ENCODE data around the gene B4GALT6.

The B4GALT6 gene

GRCh38 chr18:31702449-31702848 is 18.1 kb upstream of the B4GALT6 start:
- TF ChIP-seq SUZ12 (IDR thresholded peaks at IDR 0.05; ENCODE audit: extremely low read depth, insufficient read depth, insufficient read length), result no peak
- no peak for TF ChIP-seq ZNF274 (IDR thresholded peaks at IDR 0.05; ENCODE audit: low read depth, low read length)
- TF ChIP-seq YY1 (IDR thresholded peaks at IDR 0.05; ENCODE audit: insufficient read depth, insufficient read length), result no peak
- Histone ChIP-seq H3K27me3 (ENCODE audit: insufficient read depth, insufficient read length) (no peaks in the 10 kb centered on the region), H3K36me3 (ENCODE audit: insufficient read depth, insufficient read length, low read length) (no peaks in the 10 kb centered on the region), H3K4me3 (ENCODE audit: insufficient read length, low read depth) (no peak overlapping the region), H3K9ac (ENCODE audit: insufficient read length, low read depth) (no peak overlapping the region), H3K9me3 (ENCODE audit: insufficient read depth, low read length) (0 out of 2 replicates have a peak, but pooled peaks cover 7% of the 10 kb centered on the region), H3K4me1 (ENCODE audit: insufficient read depth, insufficient read length) (no peaks in the 10 kb centered on the region)
- no peak for DNase-seq (ENCODE audit: low read depth, low spot score)

DNA sequence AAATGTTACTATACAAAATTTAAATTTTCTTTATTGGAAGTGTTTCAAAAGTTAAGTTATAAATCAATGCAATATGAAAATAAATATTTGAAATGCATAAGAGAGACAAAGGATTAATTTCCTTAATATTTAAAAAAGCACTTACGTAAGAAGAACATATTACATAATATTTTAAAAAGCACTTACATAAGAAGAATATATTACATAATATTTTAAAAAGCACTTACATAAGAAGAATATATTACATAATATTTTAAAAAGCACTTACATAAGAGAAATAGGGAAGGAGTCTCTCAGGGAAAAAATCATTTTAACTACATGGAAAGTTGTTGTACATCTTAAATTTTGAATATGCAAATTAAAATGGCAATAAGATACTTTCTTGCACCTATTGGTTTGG is 17.4 kb upstream of the B4GALT6 start:
- no peaks in the 10 kb centered on the region for H3K27me3 ChIP-seq (ENCODE audit: insufficient read depth, insufficient read length)
- H3K4me3 ChIP-seq (ENCODE audit: insufficient read length, low read depth), result no peak overlapping the region
- no peaks in the 10 kb centered on the region for H3K36me3 ChIP-seq (ENCODE audit: insufficient read depth, insufficient read length, low read length)
- DNase-seq (ENCODE audit: low read depth, low spot score), result no peak
- H3K9me3 ChIP-seq (ENCODE audit: insufficient read depth, low read length), result 0 out of 2 replicates have a peak, but pooled peaks cover 7% of the 10 kb centered on the region
- no peaks in the 10 kb centered on the region for H3K4me1 ChIP-seq (ENCODE audit: insufficient read depth, insufficient read length)
- TF ChIP-seq YY1 (IDR thresholded peaks at IDR 0.05; ENCODE audit: insufficient read depth, insufficient read length), result no peak
- TF ChIP-seq ZNF274 (IDR thresholded peaks at IDR 0.05; ENCODE audit: low read depth, low read length), result no peak
- TF ChIP-seq SUZ12 (IDR thresholded peaks at IDR 0.05; ENCODE audit: extremely low read depth, insufficient read depth, insufficient read length), result no peak
- no peak overlapping the region for H3K9ac ChIP-seq (ENCODE audit: insufficient read length, low read depth)

DNA sequence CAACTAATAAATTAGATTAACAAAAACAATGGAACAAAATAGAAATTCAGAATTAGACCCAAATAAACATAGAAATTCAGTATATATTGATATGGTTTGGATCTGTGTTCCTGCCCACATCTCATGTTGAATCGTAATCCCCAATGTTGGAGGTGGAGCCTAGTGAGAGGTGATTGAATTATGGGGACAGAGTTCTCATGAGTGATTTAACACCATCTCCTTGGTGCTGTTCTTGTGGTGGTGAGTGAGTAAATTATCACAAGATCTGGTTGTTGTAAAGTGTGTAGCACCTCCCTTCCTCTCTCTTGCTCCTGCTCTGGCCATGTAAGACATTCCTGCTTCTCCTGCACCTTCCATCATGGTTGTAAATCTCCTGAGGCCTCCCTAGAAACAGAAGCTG is 16.6 kb upstream of the B4GALT6 start:
- Histone ChIP-seq H3K36me3 (ENCODE audit: insufficient read depth, insufficient read length, low read length) (no peaks in the 10 kb centered on the region), H3K9me3 (ENCODE audit: insufficient read depth, low read length) (0 out of 2 replicates have a peak, but pooled peaks cover 7% of the 10 kb centered on the region), H3K9ac (ENCODE audit: insufficient read length, low read depth) (no peak overlapping the region), H3K27me3 (ENCODE audit: insufficient read depth, insufficient read length) (no peaks in the 10 kb centered on the region), H3K4me3 (ENCODE audit: insufficient read length, low read depth) (no peak overlapping the region), H3K4me1 (ENCODE audit: insufficient read depth, insufficient read length) (no peaks in the 10 kb centered on the region)
- TF ChIP-seq ZNF274 (IDR thresholded peaks at IDR 0.05; ENCODE audit: low read depth, low read length), result no peak
- no peak for DNase-seq (ENCODE audit: low read depth, low spot score)

DNA sequence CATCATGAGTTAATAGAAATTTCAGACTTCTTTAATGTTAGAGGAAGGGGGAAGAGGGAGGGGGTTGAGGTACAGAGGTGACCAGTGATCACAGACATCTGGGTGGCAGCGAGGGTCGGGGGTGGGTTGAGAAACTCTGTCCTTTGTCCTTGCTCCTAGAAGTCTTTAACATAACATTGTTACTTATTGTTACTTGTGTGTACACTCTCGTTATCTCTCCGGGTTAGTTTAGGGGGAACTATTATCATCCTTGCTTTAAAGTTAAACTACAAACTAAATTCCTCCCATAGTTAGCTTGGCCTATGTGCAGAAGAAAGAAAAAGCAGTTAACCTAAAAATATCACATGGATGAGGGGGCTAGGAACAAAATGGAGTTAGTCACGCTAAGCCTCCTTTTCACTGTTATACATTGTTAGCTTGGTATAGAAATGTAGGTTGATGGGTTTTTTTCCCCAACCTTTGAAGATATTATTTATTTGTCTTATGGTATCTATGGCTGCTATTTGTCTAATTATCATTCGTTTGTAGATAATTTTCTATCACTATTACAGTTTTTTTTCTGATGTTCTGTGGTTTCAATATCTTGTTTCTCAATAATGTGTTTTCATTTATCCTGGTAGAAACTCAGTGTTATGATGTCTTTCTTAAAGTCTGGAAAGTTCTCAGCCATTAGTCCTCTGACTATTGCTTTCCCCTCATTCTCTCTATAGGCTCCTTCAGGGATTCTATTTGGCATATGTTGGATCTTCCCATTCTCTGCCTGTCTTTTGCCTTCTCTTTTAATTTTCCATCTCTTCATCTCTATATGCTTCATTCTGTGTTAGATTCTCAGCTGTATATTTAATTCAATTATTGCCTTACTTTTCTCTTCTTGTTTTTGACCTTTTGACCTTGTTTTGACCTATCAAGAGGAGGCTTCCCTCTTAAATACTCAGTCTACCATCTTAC is 13.2 kb upstream of the B4GALT6 start:
- no peaks in the 10 kb centered on the region for H3K4me1 ChIP-seq (ENCODE audit: insufficient read depth, insufficient read length)
- H3K4me3 ChIP-seq (ENCODE audit: insufficient read length, low read depth), result no peak overlapping the region
- no peaks in the 10 kb centered on the region for H3K36me3 ChIP-seq (ENCODE audit: insufficient read depth, insufficient read length, low read length)
- DNase-seq (ENCODE audit: low read depth, low spot score), result no peak
- no peak overlapping the region for H3K9ac ChIP-seq (ENCODE audit: insufficient read length, low read depth)
- no peaks in the 10 kb centered on the region for H3K27me3 ChIP-seq (ENCODE audit: insufficient read depth, insufficient read length)
- 0 out of 2 replicates have a peak, but pooled peaks cover 7% of the 10 kb centered on the region for H3K9me3 ChIP-seq (ENCODE audit: insufficient read depth, low read length)
- no peak for TF ChIP-seq YY1 (IDR thresholded peaks at IDR 0.05; ENCODE audit: insufficient read depth, insufficient read length)
- no peak for TF ChIP-seq SUZ12 (IDR thresholded peaks at IDR 0.05; ENCODE audit: extremely low read depth, insufficient read depth, insufficient read length)
- TF ChIP-seq ZNF274 (IDR thresholded peaks at IDR 0.05; ENCODE audit: low read depth, low read length), result no peak

DNA sequence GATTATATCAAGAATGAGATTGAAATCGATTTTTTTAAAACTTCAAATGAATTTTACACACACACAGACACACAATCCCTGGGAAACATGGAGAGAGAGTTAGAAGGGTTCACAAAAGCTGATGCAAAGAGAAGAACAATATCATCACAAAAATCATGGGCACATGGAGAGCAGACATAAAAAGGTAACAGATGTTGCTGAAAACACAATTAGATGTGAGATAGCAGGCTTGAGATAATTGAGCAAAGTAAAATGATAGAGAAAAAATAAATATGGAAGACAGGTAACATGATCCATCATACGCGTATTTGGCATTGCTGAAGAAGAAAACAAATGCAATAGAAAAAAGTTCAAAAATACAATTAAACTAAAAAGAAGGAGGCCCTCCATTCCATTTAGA is 11.6 kb upstream of the B4GALT6 start:
- Histone ChIP-seq H3K4me3 (ENCODE audit: insufficient read length, low read depth) (no peak overlapping the region), H3K27me3 (ENCODE audit: insufficient read depth, insufficient read length) (no peaks in the 10 kb centered on the region), H3K9ac (ENCODE audit: insufficient read length, low read depth) (no peak overlapping the region), H3K4me1 (ENCODE audit: insufficient read depth, insufficient read length) (no peaks in the 10 kb centered on the region), H3K9me3 (ENCODE audit: insufficient read depth, low read length) (0 out of 2 replicates have a peak, but pooled peaks cover 3% of the 10 kb centered on the region), H3K36me3 (ENCODE audit: insufficient read depth, insufficient read length, low read length) (no peaks in the 10 kb centered on the region)
- TF ChIP-seq SUZ12 (IDR thresholded peaks at IDR 0.05; ENCODE audit: extremely low read depth, insufficient read depth, insufficient read length), result no peak
- TF ChIP-seq YY1 (IDR thresholded peaks at IDR 0.05; ENCODE audit: insufficient read depth, insufficient read length), result no peak
- no peak for TF ChIP-seq ZNF274 (IDR thresholded peaks at IDR 0.05; ENCODE audit: low read depth, low read length)
- DNase-seq (ENCODE audit: low read depth, low spot score), result no peak

DNA sequence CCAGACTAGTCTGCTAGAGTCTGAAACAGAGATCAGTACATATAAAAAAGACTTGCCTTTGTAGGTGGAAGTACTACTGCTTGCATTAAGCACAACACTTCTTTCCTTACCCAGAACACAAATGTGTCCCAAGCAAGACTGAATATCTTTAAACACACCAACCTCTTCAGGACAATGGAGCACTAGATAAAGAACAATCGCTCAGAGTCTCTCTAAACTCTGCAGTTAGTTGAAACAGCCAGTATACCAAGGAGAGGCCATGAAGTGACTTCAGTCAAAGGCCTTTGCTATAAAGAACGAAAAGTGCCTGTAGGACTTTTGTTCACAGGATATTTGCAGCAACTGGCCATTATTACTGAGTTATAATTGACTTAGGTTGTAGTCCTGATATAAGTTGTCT is 9.9 kb upstream of the B4GALT6 start:
- Histone ChIP-seq H3K9ac (ENCODE audit: insufficient read length, low read depth) (no peak overlapping the region), H3K9me3 (ENCODE audit: insufficient read depth, low read length) (0 out of 2 replicates have a peak, but pooled peaks cover 3% of the 10 kb centered on the region), H3K36me3 (ENCODE audit: insufficient read depth, insufficient read length, low read length) (no peaks in the 10 kb centered on the region), H3K4me3 (ENCODE audit: insufficient read length, low read depth) (no peak overlapping the region), H3K4me1 (ENCODE audit: insufficient read depth, insufficient read length) (no peaks in the 10 kb centered on the region), H3K27me3 (ENCODE audit: insufficient read depth, insufficient read length) (no peaks in the 10 kb centered on the region)
- TF ChIP-seq YY1 (IDR thresholded peaks at IDR 0.05; ENCODE audit: insufficient read depth, insufficient read length) (no peak), ZNF274 (IDR thresholded peaks at IDR 0.05; ENCODE audit: low read depth, low read length) (no peak)
- DNase-seq (ENCODE audit: low read depth, low spot score), result no peak

- Histone ChIP-seq H3K4me1 (ENCODE audit: insufficient read depth, insufficient read length) (no peaks in the 10 kb centered on the region), H3K4me3 (ENCODE audit: insufficient read length, low read depth) (no peak overlapping the region), H3K9ac (ENCODE audit: insufficient read length, low read depth) (no peak overlapping the region), H3K9me3 (ENCODE audit: insufficient read depth, low read length) (no peaks in the 10 kb centered on the region), H3K36me3 (ENCODE audit: insufficient read depth, insufficient read length, low read length) (no peaks in the 10 kb centered on the region), H3K27me3 (ENCODE audit: insufficient read depth, insufficient read length) (no peaks in the 10 kb centered on the region)
- no peak for TF ChIP-seq SUZ12 (IDR thresholded peaks at IDR 0.05; ENCODE audit: extremely low read depth, insufficient read depth, insufficient read length)
- no peak for TF ChIP-seq ZNF274 (IDR thresholded peaks at IDR 0.05; ENCODE audit: low read depth, low read length)
- TF ChIP-seq YY1 (IDR thresholded peaks at IDR 0.05; ENCODE audit: insufficient read depth, insufficient read length), result no peak
- no peak for DNase-seq (ENCODE audit: low read depth, low spot score)
Observed at GRCh38 chr18:31688606-31689005, 4.2 kb upstream of the B4GALT6 start.
